ENCODE data around the gene BCAS1.

GRCh38 chr20:53982624-53983023 lies 87.8 kb downstream of the BCAS1 start:
- TF ChIP-seq CTCF (IDR thresholded peaks at IDR 0.05) (no peak), EP300 (IDR thresholded peaks at IDR 0.05) (no peak), POLR2A (IDR thresholded peaks at IDR 0.05) (no peak)
